Kasumi-1 (cell line): Measurements from ENCODE around the gene GGCT.

Experiments
- DNase-seq, 2 experiments: peaks; one replicate each; lab custom pipeline; 2025; lab: John Stamatoyannopoulos, UW

The GGCT gene

GRCh38 chr7:30478349-30479201 is 26.1 kb downstream of the GGCT start, which contains the start of gene NOD1:
Gene NOD1, minus strand, starts transcription at chr7:30478784. Its CDS starts 21,863 bp downstream, at chr7:30456921.
- DNase-seq, result peak; percentile 84 to 92

GRCh38 chr7:30476459-30477145 is 28.0 kb downstream of the GGCT start:
- DNase-seq, result peak in 1 of 2 experiments; percentile 23

GRCh38 chr7:30475580-30475979 is 29.0 kb downstream of the GGCT start:
- DNase-seq, result no peak

GRCh38 chr7:30474893-30475292 is 29.7 kb downstream of the GGCT start:
- DNase-seq, result no peak

- DNase-seq, result no peak
These were observed 30.1 kb downstream of the GGCT start for GRCh38 chr7:30474485-30474884.

- no peak for DNase-seq
These were observed 30.7 kb downstream of the GGCT start for GRCh38 chr7:30473903-30474302.

- no peak for DNase-seq
These were observed 31.5 kb downstream of the GGCT start for GRCh38 chr7:30472784-30473775.

GRCh38 chr7:30472081-30472783 is 32.4 kb downstream of the GGCT start:
- DNase-seq, result no peak

- no peak for DNase-seq
These were observed 33.4 kb downstream of the GGCT start for GRCh38 chr7:30471205-30471604.

GRCh38 chr7:30470771-30471170 is 33.9 kb downstream of the GGCT start:
- no peak for DNase-seq

- no peak for DNase-seq
These were observed 34.4 kb downstream of the GGCT start for GRCh38 chr7:30470163-30470770.

GRCh38 chr7:30469303-30469702 is 35.3 kb downstream of the GGCT start:
- DNase-seq, result peak; percentile 40 to 48

GRCh38 chr7:30468791-30469190 is 35.8 kb downstream of the GGCT start:
- DNase-seq, result no peak

GRCh38 chr7:30468041-30468440 is 36.6 kb downstream of the GGCT start:
- peak; percentile 51 to 53 for DNase-seq

- no peak for DNase-seq
These were observed 37.4 kb downstream of the GGCT start for GRCh38 chr7:30467271-30467670.

- no peak for DNase-seq
These were observed 38.4 kb downstream of the GGCT start for GRCh38 chr7:30466266-30466665.

GRCh38 chr7:30465811-30466180 is 38.8 kb downstream of the GGCT start:
- no peak for DNase-seq

- DNase-seq, result no peak
These were observed 39.4 kb downstream of the GGCT start for GRCh38 chr7:30465046-30465810.

- DNase-seq, result peak; percentile 43 to 58
These were observed 40.4 kb downstream of the GGCT start for GRCh38 chr7:30464231-30464671.
